Kidney (tissue), 14 donors: ENCODE data around the gene POLR3A. TPM values are rescaled to one million over a fixed set of nuclear protein-coding genes. Genes with fewer than 3 reads are reported as not detected.

ENCODE experiments used
- DNase-seq, 5 donors: peaks; one replicate each; pipeline ENCODE4 v3.0.0-alpha.2; 2013 to 2020
- FAIRE-seq: peaks from 2 replicates; lab custom pipeline; 2012; peaks lifted over from hg19 to GRCh38; lab: Jason Lieb, UNC
- H3K27ac ChIP-seq, 2 donors: one replicate each; pipeline ENCODE4 v1.7.0; 2013; ENCODE audit warnings: low read depth in 2 of 2, low read length in 2 of 2, inconsistent platforms in 1 of 2
- H3K27me3 ChIP-seq: one replicate; pipeline ENCODE4 v1.7.1; 2013; ENCODE audit warnings: low read length, inconsistent platforms; ENCODE audit not compliant: control insufficient read depth, insufficient read depth
- H3K36me3 ChIP-seq, 3 donors: one replicate each; pipeline versions ENCODE4 v1.7.0 to v1.7.1; 2013; ENCODE audit warnings: low read length in 3 of 3, control low read depth in 1 of 3, inconsistent platforms in 1 of 3; ENCODE audit not compliant: insufficient read depth in 3 of 3, control insufficient read depth in 2 of 3
- H3K4me1 ChIP-seq, 3 donors: one replicate each; pipeline versions ENCODE4 v1.7.0 to v1.7.1; 2013; ENCODE audit warnings: low read length in 3 of 3, inconsistent platforms in 1 of 3, low read depth in 1 of 3; ENCODE audit not compliant: control insufficient read depth in 2 of 3, insufficient read depth in 2 of 3
- H3K4me3 ChIP-seq, 3 donors: one replicate each; pipeline versions ENCODE4 v1.7.0 to v1.8.1; 2013; ENCODE audit warnings: low read length in 3 of 3, control low read depth in 1 of 3, inconsistent platforms in 1 of 3
- H3K9ac ChIP-seq, 3 donors: one replicate each; pipeline versions ENCODE4 v1.7.0 to v1.7.1; 2013; ENCODE audit warnings: low read length in 3 of 3, control low read depth in 1 of 3, inconsistent platforms in 1 of 3
- H3K9me3 ChIP-seq, 3 donors: one replicate each; pipeline versions ENCODE4 v1.7.0 to v1.7.1; 2013; ENCODE audit warnings: low read length in 3 of 3, control low read depth in 1 of 3, inconsistent platforms in 1 of 3; ENCODE audit not compliant: control insufficient read depth in 2 of 3, insufficient read depth in 1 of 3
- intact Hi-C: fragments of 100-400 bp; cut with DNase I; formaldehyde crosslinking; loops from one replicate; pipeline ENCODE4 v1.11.1; 2022
- polyA plus RNA-seq: library from polyadenylated mRNA; stranded (reverse); fragments of 350-450 nt; fragmentation: Illumina TruSeq; extraction: RNeasy Lipid Tissue Mini Kit (QIAGEN cat#74804); gene quantifications from one replicate; pipeline ENCODE4 v1.2.3, GENCODE V29; 2014; ENCODE audit warnings: low read depth, low replicate concordance; ENCODE audit not compliant: insufficient read depth
- total RNA-seq: library from RNA; stranded (reverse); fragmentation: NEBNext Ultra II Directional; extraction: Animal tissue kit (Norgen Biotek cat#: 25700); gene quantifications from one replicate; pipeline ENCODE4 v1.2.1, GENCODE V29; 2021
- TF ChIP-seq, protein P1 (sequence below): IDR thresholded peaks from 3 replicates; pipeline ENCODE4 v1.5.1; 2012; ENCODE audit warnings: mild to moderate bottlenecking, moderate library complexity, borderline replicate concordance; ENCODE audit not compliant: insufficient read depth; ENCODE audit errors: extremely low read depth
- donor health status: control.
- donor health status: control.
- donor health status: control.
- donor health status: control.
- donor health status: control.
- donor health status: DM: yes; HTN: yes; CAD: no.
- donor health status: Normal renal cell carcinoma (clear cell type).

The POLR3A gene
- total and polyA plus RNA-seq, 2 donors from 2014 or later: 4.9 to 13.3 TPM

DNA sequence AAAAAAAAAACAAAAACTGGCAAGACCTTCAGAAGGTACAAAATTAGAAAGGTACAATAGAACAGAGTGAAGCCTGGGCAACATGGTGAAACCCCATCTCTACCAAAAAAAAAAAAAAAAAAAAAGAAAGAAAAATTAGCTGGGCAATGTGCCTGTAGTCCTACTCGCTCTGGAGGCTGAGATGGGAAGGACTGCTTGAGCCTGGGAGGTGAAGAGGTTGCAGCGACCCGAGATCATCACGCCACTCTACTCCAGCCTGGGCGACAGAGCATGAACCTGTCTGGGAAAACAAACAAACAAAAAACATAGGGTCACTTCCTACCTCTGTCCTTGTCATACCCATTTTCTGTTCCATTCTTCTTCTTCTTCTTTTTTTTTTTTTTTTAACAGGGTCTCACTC, 57.2 kb downstream of the POLR3A start:
- TF ChIP-seq, protein P1, sequence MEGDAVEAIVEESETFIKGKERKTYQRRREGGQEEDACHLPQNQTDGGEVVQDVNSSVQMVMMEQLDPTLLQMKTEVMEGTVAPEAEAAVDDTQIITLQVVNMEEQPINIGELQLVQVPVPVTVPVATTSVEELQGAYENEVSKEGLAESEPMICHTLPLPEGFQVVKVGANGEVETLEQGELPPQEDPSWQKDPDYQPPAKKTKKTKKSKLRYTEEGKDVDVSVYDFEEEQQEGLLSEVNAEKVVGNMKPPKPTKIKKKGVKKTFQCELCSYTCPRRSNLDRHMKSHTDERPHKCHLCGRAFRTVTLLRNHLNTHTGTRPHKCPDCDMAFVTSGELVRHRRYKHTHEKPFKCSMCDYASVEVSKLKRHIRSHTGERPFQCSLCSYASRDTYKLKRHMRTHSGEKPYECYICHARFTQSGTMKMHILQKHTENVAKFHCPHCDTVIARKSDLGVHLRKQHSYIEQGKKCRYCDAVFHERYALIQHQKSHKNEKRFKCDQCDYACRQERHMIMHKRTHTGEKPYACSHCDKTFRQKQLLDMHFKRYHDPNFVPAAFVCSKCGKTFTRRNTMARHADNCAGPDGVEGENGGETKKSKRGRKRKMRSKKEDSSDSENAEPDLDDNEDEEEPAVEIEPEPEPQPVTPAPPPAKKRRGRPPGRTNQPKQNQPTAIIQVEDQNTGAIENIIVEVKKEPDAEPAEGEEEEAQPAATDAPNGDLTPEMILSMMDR: no peak
- H3K4me3 ChIP-seq: no peak overlapping the region
- no peaks in the 10 kb centered on the region for H3K27me3 ChIP-seq
- H3K36me3 ChIP-seq: peaks cover 0 to 9% (median 5%) of the 10 kb centered on the region in 3 donors
- peak overlapping the region in 1 of 2 donors; percentile 77 for H3K27ac ChIP-seq
- no peaks in the 10 kb centered on the region for H3K4me1 ChIP-seq
- DNase-seq: no peak
- H3K9ac ChIP-seq: no peak overlapping the region
- H3K9me3 ChIP-seq: no peaks in the 10 kb centered on the region
- no peak for FAIRE-seq
- intact Hi-C loops: no loop called here

DNA sequence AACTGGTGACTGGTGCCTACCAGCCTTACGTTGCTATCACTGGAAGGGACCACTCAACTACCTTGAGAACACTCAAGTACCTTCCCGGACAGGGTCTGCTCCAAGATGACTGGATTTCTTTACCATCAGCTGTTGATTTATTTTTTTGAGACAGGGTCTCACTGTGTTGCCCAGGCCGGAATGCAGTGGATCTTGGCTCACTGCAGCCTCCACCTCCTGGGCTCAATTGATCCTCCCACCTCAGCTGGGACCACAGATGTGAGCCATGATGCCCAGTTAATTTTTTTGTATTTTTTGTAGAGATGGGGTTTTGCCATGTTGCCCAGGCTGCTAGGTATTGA, 57.5 kb downstream of the POLR3A start:
- intact Hi-C loops: no loop called here
- Histone ChIP-seq H3K27ac (peak overlapping the region; percentile 71 to 77), H3K9ac (no peak overlapping the region), H3K27me3 (no peaks in the 10 kb centered on the region), H3K4me1 (no peaks in the 10 kb centered on the region), H3K9me3 (no peaks in the 10 kb centered on the region), H3K36me3 (peaks cover 0 to 6% (median 2%) of the 10 kb centered on the region in 3 donors), H3K4me3 (no peak overlapping the region)
- DNase-seq (no peak), FAIRE-seq (no peak)
- TF ChIP-seq, protein P1: no peak

- Histone ChIP-seq H3K27ac (peak overlapping the region; percentile 71 to 77), H3K9ac (no peak overlapping the region), H3K9me3 (no peaks in the 10 kb centered on the region), H3K27me3 (no peaks in the 10 kb centered on the region), H3K4me1 (no peaks in the 10 kb centered on the region), H3K4me3 (no peak overlapping the region), H3K36me3 (peaks cover 0 to 2% (median 0%) of the 10 kb centered on the region in 3 donors)
- FAIRE-seq (no peak), DNase-seq (peak in 4 of 5 donors; percentile 53 to 92 (median 76))
- intact Hi-C loops: no loop called here
- TF ChIP-seq, protein P1: no peak
Observed at GRCh38 chr10:77970869-77971803, 58.2 kb downstream of the POLR3A start.
